ENCODE measurements around the gene PLCB2. TPM values are rescaled to one million over a fixed set of nuclear protein-coding genes. Genes with fewer than 3 reads are reported as not detected.

PLCB2 gene, protein sequence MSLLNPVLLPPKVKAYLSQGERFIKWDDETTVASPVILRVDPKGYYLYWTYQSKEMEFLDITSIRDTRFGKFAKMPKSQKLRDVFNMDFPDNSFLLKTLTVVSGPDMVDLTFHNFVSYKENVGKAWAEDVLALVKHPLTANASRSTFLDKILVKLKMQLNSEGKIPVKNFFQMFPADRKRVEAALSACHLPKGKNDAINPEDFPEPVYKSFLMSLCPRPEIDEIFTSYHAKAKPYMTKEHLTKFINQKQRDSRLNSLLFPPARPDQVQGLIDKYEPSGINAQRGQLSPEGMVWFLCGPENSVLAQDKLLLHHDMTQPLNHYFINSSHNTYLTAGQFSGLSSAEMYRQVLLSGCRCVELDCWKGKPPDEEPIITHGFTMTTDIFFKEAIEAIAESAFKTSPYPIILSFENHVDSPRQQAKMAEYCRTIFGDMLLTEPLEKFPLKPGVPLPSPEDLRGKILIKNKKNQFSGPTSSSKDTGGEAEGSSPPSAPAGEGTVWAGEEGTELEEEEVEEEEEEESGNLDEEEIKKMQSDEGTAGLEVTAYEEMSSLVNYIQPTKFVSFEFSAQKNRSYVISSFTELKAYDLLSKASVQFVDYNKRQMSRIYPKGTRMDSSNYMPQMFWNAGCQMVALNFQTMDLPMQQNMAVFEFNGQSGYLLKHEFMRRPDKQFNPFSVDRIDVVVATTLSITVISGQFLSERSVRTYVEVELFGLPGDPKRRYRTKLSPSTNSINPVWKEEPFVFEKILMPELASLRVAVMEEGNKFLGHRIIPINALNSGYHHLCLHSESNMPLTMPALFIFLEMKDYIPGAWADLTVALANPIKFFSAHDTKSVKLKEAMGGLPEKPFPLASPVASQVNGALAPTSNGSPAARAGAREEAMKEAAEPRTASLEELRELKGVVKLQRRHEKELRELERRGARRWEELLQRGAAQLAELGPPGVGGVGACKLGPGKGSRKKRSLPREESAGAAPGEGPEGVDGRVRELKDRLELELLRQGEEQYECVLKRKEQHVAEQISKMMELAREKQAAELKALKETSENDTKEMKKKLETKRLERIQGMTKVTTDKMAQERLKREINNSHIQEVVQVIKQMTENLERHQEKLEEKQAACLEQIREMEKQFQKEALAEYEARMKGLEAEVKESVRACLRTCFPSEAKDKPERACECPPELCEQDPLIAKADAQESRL
- total RNA-seq = 3.9 and 7.8 TPM in 2 replicates

DNA sequence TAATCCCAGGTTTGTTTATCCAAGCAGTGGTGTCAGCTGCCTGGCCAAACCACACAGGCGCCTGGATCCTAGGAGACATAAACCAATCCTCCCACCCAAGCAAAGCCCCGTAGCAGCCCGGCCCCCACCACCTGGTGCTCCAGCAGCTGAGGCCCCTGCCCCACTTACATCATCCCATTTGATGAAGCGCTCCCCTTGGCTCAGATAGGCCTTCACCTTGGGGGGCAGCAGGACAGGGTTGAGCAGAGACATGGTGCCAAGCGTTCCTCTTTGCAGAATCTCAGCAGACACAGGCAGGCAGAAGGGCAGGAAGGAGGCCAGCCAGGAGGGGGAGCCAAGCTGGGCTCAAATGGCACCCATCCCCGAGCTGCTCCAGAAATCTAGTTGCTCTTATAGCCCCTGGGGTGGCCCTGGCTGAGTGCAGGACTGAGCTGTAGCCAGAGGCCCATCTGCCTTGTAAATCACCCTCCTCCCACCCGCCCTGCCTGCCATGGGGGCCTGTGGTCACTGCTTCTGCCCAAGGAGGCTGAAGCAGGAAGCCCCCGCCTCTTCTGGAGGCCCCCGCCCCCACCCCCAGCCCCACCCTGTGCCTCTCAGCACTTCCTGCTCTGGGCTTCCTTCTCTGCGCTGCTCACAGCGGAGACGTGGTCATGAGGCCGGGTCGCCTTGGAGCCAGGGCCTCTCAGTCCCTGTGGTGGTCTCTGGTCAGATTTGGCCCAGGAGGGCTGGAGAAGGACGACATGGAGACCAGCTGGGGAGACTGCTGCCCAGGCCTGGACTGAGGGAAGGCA, at the start of gene PLCB2:
Gene PLCB2, minus strand, starts transcription at position 515 of the 791 bp plus-strand sequence. Its CDS starts 263 bp downstream, at position 252.

DNA sequence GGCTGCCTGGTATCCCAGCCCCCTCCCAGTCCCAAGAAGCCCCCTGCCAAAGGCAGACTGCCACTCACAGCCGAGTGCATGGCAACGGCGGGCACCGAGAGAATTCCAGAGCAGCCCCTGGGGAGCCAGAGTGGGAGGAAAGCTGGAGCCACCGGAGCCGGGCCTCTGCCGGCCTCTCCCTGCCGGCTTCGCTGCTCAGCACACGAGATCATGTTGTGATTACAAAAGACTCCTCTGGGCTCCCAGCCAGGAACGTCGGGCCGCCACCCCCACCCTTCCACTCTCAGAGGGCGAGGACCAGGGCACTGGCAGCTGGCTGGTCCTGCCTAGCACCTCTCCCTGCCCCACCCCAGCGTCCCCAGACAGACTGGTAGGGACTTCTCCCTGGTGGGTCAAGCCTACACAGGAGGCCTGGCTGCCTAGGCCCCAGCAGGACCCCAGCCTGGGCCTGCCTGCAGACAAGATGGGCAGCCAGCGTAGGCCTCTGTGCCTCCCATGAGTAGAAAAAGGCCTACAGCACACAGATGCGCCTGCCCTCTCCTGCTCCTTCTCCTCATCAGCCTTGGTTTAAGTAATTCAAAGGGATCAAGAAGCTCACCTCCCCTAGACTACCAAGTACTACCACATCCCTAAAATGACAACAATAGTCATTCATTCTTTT, 33.1 kb upstream of the PLCB2 start, which contains the start of gene CCDC9B:
Gene CCDC9B, minus strand, starts transcription at position 200 of the 661 bp plus-strand sequence. Its CDS starts 120 bp downstream, at position 80.

DNA sequence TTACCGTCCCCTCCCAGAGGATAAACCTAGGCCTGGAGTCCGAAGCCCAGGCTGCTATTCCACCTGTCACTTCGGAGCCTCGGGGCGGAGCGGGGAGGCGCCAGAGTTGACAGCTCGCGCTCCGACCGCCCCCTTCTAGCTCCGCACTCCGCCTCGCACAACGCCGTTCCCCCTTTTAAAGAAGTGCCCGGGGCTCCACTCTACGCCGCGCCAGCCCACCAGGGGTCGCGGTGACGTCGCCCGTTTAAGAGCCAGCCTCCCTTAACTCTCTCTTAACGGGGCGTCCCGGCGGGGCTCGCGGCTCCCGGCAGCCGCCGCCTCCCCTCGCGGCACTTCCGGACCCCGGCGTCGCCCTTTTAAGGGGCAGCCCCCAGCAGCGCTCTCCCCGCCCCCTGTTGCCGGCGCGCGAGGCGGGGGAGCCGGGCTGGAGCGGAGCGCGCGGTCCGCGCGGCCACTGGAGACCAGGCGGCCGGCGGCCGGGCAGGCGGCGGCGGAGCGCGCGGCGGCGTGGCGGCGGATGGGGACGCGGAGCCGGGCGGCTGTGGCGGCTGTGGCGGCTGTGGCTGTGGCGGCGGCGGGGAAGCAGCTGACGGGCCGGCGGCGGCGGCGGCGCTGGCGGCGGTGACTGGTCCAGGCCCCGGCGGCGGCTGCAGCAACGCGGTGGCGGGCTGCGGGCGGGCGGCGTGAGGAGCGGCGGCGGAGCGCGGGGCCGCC, 15.7 kb upstream of the PLCB2 start, which contains the start of gene INAFM2:
Gene INAFM2, plus strand, starts transcription at position 454 of the 714 bp plus-strand sequence. CDS start 364 bp downstream, outside the sequence.

DNA sequence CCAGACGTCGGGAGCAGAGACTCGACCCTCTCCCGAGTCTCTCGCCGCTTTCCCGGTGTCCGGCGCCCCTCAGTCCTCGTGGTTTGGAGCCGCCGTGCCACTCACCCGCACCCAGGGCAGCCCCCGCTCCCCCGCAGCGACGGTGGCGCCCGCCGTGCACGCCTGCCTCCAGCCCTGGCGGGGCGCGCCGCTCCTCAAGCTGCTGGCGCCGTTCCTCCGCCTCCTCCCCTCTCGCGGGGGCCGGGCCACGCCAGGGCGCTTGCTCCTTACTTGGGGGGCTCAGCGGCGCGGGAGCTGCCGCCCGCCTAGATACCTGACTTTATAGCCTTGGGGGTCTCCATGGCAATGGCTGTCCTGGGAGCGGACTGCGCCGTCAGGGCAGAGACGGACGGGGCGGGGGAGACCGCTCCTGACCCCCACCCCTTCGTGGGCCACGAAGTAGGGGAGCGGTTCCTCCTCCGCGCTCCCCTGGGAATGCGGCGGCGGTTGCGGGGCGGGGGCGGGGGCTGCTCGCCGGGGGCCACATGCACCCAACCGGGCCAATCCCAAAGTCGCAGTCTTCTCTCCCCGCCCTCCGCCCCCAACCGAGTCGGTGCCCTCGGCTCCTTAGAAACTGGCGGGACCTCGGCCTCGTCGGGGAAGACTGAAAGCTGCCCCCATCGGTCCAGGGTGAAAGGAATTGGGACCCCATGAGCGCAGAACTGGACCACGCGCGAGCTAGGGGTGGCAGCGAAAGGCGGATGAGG, 24.7 kb downstream of the PLCB2 start, which contains the start of gene ANKRD63:
Gene ANKRD63, minus strand, starts transcription at position 196 of the 746 bp plus-strand sequence. CDS start 478 bp downstream, outside the sequence.

DNA sequence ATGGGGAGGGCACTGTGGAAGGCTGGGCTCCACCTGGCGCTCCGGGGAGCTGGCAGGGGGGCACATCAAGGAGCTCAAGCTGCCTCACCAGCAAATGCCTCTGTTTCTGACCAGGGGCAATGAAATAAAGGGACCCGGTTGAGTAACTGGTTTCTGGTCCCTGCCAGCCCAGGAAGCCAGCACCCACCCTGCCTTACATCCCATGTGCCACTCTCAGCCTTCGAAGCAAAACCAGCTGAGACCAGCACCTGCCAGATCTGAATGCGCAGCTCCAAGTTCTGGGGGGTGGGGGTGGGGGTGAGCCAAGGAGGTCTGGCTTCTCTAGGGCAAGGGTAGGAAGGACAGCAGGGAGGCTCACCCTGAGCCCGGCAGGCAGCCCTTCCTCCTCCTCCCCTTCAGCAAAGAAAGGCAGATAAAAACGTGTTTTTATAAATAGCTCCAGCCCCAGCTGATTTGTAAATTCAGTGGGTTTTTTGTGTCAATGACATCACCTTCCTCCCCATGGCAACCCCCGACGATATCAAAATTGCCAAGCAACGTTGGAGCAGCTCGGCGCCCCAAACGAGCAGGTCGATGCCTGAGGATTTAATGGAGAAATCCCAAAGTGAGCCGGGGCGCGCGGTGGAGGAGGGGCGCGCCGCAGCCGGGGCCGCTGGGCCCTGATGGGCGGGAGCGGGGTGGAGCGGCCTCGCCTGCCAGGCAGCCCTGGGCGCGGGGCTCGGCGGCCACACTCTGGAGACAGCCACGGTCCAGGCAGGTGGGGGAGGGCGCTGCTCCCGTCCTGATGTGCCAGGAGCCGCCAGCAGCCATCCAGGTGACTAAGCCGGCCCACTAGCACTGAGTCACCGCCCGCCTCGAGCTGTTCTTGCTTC, 69.0 kb downstream of the PLCB2 start, which contains the start of gene PAK6:
Gene PAK6, plus strand, starts transcription at position 532 of the 872 bp plus-strand sequence. CDS start 25,723 bp downstream, outside the sequence.

Other genes with a start within 250 kb of the PLCB2 start
- gene BMF, start 199.1 kb downstream of the PLCB2 start, total RNA-seq = 2.6 and 7.6 TPM in 2 replicates
- 30.2 and 33.7 TPM in 2 replicates for gene BUB1B, start 146.9 kb downstream of the PLCB2 start, total RNA-seq
- not detected in 2 replicates for gene PAK6, start 68.9 kb downstream of the PLCB2 start, total RNA-seq
- not detected in 2 replicates for gene ANKRD63, start 24.9 kb downstream of the PLCB2 start, total RNA-seq
- 16.2 and 36.2 TPM in 2 replicates for gene INAFM2, start 15.8 kb upstream of the PLCB2 start, total RNA-seq
- 19.5 and 28.4 TPM in 2 replicates for gene CCDC9B, start 33.0 kb upstream of the PLCB2 start, total RNA-seq
- not detected in 2 replicates for gene PHGR1, start 43.1 kb upstream of the PLCB2 start, total RNA-seq
- gene DISP2, start 50.3 kb upstream of the PLCB2 start, total RNA-seq = under 0.01 and 0.15 TPM in 2 replicates
- 55.2 and 80.5 TPM in 2 replicates for gene KNSTRN, start 74.8 kb upstream of the PLCB2 start, total RNA-seq
- 43.2 and 70.2 TPM in 2 replicates for gene IVD, start 97.9 kb upstream of the PLCB2 start, total RNA-seq
- gene BAHD1, start 133.0 kb upstream of the PLCB2 start, total RNA-seq = 5.6 and 5.8 TPM in 2 replicates
- gene CHST14, start 163.0 kb upstream of the PLCB2 start, total RNA-seq = 10.7 and 12.2 TPM in 2 replicates

Measured in epithelial cell of umbilical artery (primary cell).